A204.1 (cell line): Measurements from ENCODE around the gene KCTD16.

Source experiments
- FAIRE-seq: peaks from 2 replicates; lab custom pipeline; 2012; peaks lifted over from hg19 to GRCh38; lab: Jason Lieb, UNC

KCTD16 gene

DNA sequence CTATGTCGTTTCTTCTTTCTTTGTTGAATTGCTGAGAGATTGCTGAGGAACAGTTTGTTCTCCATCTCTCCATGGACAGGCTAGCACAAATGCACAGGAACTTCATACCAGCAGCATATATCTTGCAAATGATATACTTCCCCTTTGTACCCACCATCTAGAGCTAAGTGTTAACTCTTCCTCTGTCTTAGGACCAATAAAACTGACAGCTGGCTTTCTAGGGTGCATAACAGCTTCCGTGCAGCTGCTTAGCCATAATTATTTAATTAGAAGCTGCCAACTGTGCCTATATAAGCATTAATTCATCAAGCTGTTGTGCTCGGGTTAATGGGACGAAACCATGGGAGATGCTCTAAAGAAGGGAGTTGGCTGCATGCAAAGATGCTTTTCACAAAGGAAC, 38.7 kb downstream of the KCTD16 start:
- FAIRE-seq, result no peak

DNA sequence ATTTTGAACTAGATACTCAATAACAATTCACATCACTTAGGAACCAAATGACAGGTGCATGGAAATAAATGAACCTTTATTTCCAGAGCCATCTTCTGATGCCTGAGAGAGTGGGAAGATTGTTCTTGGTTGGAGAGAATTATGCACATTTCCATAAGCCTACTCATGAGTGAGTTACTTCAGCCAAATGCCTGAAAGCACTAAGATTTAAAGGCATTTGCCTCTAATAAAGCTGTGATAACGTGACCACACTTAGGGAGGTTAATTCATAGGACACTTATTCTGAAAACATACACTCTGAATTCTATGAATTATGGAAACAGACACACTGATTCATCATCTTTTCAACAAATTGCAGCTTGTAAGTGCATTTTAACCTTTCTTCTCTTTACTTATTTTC, 40.0 kb downstream of the KCTD16 start:
- FAIRE-seq, result no peak

DNA sequence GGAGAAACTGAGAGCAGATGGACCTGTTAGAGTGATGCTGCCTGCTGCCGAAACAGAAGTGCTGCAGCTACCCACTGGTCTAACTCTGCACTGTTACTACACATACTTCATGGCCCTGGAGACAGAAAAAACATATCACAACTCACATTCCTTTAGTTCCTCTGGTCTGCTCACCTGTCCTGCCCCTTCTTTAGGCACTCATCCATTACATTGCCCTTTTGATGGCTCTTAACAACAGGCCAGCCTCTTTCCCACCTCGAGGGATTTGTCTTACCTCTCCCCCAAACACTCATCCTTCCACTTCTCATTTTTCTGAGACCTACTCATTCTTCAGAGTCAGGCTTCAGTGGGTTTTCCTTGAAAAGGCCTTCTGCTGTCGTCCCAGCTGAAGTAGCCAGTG, 49.2 kb downstream of the KCTD16 start:
- FAIRE-seq, result no peak

DNA sequence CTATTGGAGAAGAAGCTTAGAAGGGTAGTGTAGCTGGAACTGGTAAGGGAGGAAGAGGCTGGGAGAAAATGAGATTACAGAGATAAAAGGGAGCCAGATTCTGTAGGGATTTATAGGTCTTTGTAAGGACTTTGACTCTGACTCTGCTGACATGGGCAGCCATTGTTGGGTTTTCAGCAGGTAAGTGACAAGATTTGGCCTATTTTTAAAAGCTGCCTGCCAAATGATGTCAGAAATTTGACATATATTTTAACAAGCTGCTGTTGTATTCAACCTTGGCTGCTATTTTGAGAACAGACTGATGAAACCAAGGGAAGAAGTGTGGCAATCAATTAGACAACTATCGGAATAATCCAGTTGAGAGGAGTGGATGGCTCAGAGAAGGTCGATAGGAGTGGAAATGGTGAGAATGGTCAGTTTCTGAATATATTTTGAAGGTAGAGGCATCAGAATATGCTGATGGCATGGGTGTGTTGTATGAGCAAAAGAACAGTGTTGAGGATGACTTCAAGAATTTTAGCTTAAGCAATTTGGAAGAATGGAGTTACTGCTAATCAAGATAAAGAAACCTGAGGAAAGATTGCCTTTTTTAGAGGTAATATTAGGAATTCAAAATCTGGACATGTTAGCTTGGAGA, 56.8 kb downstream of the KCTD16 start:
- FAIRE-seq, result no peak

DNA sequence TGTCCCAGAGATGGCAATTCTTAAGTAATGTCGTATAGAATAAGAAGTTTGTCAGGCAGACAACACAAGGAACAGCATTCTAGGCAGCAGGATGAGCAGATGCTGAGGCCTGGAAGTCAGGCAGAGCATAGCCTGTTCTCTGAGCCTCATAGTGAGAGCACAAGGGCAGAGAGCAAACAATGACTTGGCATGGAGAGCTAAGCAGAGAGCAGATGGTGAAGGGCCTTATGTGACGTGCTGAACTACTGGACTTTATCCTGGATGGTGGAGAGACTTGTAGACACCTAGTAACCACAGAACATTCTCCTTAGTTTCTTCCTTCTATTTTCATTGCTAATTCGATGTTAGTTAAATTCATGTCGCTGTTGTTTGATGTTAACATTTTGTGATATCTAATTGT, 60.1 kb downstream of the KCTD16 start:
- no peak for FAIRE-seq

DNA sequence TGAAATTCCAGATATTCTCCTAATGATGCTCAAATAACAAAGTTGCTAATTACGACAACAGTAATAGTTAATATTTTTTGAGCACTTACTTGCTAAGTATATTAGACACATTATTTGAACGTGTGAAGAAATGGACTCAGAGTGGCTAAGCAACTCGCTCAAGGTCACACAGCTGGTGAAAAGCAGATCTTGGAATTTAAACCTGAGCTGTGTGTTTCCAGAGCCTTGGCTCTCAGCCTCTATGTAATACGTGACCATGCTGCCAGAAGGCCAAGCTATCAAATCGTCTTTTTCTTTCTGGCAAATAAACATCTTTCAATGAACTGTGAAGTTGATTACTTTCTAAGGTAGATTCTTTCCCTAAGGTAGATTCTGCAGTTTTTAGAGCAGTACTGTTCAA, 61.6 kb downstream of the KCTD16 start:
- no peak for FAIRE-seq

DNA sequence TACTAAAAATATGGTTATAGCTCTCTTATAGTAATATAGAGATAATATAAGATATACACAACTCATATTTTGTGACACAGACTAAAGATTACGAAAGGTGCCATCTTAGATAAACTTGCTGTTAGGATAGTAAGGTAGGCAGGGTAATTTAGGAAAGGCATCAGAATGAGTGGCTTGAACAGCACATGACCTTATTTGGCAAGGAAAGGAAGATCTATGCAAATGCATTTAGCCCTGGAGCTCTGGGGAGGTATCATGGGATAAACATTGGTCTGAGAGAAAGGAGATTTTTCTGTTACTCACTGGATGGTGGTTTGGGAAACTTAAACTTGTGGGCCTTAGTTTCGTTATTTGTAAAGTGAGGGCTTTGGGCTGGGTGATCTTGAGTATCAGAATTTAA, 65.8 kb downstream of the KCTD16 start:
- FAIRE-seq, result no peak

DNA sequence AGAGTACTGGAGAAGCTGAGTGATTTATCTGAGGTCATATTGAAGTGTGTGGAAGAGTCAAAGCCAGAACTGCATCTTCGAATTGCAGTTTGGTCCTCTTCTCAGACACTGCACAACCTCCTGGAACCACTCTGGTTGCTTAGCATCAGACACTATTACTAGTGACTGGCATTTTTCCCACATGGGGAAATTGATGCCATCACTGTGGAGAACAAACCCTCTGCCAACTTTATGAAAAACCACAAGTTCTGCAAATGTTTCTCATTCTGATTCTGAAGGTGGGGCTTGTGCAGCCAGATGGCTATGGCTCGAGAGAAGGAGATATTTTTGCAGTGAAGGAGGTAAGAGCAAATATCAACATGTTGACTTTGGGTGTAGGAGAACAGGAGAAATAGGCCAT, 67.2 kb downstream of the KCTD16 start:
- FAIRE-seq, result no peak

DNA sequence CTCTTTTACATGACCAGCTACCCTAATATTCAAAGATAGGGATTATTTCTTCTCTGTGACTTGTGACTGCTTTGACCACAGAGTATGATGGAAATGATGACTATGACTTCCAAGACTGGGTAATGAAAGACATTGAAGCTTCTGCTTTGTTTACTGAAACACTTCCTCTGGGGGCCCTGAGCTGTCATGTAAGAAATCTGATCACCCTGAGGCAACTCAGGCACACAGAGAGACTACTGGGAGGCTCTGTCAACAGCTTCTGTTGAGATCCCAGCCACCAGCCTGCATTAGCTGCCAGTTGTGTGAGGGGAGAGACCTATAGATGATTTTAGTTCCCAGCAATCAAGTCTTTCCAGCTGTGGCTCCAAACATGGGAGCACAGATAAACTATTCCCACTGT, 76.5 kb downstream of the KCTD16 start:
- FAIRE-seq, result no peak

DNA sequence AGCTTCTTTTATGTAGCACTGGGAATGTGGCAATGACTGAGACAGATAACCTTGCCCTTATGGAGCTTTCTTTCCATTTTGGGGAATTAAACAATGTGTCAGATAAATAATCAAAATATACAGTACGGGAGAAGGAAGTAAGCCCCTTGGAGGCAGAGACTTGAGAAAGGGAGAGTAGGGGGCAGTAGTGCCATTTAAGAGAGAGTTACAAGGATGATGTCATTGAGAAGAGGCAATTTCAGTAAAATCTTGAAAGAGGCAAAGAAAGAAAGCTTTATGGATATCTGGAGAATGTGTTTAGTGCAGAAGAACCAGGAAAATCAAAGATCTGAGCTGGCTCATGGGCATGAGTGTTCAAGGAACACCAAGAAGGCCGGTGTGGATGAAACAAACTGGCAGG, 77.3 kb downstream of the KCTD16 start:
- FAIRE-seq, result no peak

DNA sequence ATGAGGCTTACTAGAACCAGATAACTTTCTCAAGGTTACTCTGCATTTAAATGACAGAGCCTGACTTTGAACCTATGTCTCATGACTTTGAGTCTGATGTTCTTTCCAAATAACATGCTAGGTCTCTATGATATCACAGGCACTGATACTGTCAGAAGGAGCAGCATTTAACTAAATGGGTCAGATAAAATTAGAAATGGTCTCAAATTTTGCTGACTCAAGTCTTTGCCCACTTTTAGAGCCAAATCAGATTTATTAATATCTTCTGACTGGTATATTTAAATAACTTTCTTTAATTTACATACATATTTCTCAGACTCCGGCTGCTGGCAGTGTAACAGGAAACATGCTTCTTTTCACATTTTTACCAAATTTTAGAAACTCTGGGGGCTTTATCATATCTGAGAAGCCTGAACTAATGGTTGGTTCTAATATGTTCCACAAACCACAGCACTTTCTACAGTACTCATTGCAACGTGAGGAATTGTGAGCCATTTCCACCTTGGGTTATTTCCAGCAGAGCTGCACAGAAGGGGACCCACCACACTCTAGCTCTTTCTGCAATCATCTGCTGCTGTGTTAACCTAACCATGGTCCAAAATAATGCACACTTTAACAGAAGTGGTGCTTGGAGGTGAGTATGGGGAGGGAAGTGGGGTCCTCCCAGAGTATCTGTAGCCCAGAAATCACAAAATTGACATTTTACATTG, 79.2 kb downstream of the KCTD16 start:
- no peak for FAIRE-seq

DNA sequence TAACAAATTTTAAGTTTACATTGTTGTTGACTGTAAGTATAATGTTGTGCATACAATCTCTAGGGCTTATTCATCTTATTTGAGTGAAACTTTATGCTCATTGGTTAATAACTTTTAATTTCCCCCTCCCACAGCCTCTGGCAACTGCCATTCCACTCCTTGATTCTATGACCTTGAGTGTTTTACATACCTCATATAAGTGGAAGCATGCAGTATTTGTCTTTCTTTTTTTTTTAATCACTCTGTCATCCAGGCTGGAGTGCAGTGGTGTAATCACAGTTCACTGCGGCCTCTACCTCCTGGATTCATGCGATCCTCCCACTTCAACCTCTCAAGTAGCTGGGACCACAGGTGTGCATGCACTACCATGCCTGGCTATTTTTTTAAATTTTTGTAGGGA, 83.9 kb downstream of the KCTD16 start:
- FAIRE-seq, result no peak

DNA sequence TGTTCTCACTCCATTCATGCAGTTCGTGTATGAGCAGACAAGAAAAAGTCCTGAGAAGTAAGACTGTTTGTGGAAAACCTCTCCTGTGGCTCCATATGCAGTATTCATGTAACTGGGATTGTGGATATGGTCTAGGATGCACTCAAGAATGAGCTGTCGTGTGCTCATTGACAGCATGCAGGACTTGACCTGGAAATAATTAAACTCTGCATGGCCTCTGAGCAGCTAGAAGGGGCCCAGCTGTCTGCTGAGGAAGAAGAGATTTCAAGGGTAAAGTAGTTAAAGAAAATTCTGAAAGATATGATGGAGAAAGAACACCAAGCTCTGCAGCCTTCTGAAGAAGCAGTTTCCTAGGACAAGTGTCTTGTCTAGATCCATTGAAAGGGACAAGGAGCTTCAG, 89.4 kb downstream of the KCTD16 start:
- no peak for FAIRE-seq

DNA sequence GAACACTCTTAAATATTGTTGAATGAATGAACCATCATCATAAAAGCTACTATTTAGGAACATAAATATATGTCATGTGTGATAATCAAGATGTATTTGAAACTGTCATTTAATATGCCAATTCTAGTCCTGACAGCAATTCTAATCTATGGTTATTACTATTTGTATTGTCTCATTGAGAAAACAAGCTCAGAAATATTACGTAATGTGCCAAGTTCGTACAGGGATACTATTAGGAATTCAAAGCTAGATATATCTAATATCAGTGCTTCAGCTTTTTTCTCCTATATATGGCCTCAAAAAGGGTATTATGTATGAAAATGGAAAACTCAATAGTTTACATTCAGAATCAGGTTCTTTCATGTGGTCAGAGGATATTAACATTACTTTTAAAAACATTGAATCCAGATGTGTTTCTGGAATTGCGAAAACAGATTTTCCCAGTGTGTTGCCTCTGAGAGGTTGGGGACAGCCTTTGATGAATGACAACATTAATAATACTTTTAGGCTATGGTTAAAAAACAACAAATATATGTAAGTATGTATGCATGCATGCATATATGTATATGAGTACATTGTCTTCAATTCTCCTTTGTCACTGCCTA, 95.1 kb downstream of the KCTD16 start:
- FAIRE-seq, result no peak

DNA sequence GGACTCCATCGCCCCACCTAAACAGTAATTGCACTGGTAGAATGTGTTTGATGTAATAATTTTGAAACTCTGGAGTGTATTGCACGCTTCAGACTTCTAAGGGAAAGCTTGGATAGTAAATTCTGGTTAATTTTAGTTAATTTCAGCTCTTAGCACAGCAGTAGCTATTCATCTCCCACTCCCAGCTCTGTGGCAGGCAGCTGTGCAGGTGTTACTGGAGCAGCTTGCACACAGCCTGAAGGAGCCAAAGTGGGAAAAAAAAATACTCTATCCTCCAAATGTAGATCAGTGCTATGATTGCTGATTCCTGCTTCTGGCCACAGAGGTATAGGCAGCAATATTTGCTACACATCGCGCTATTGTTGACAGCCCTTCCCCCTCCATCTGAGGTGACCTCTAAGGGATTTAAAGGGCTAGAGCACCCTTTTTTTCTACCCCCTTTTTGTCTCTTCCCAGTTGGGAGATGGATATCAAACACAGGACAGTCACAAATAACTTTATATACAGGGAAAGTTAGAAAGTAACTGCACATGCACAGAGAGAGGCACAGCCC, 97.4 kb downstream of the KCTD16 start:
- no peak for FAIRE-seq

DNA sequence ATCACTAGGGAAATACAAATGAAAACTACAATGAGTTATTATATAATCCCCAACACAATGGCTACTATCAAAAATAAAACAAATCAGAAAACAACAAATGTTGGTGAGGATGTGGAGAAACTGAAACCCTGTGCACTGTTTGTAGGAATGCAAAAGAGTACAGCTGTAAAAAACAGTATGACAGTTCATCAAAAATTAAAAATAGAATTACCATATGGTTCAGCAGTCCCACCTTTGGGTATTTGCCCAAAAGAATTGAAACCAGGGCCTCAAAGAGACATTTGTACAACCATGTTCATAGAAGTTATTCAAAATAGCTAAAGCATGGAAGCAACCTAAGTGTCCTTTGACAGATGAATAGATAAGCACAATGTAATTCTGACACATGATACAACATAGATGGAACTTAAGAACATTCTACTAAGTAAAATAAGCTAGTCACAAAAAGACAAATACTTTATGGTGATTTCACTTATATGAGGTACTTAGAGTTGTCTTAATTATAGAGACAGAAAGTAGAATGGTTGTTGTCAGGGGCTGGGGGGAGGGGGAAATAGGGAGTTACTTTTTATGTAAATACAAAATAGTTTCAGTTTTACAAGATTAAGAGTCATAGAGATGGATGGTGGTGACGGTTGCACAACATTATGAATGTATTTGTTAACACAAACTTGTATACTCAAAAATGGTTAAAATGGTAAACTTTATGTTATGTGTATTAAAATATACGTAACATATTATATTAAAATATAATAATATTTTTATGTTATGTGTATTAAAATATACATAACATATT, 102.8 kb downstream of the KCTD16 start:
- FAIRE-seq, result peak; percentile 96

DNA sequence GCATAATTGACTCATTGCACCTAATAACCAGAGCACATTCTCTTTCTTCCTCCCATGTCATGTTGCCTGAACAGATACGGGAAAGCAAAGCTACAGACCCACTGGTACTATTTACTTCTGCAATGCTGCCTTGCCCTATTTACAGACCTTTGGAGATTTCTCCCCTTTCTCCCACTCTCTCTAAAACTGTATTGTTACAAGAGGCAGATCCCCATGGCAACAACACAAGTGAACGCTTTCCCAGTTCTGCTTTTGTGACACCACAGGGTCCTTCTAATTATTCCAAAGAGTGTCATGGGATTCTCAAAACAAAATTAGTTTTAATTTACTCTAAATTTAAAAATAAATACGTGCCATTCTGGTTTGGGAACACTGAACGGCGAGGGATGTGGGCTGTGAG, 104.7 kb downstream of the KCTD16 start:
- no peak for FAIRE-seq

DNA sequence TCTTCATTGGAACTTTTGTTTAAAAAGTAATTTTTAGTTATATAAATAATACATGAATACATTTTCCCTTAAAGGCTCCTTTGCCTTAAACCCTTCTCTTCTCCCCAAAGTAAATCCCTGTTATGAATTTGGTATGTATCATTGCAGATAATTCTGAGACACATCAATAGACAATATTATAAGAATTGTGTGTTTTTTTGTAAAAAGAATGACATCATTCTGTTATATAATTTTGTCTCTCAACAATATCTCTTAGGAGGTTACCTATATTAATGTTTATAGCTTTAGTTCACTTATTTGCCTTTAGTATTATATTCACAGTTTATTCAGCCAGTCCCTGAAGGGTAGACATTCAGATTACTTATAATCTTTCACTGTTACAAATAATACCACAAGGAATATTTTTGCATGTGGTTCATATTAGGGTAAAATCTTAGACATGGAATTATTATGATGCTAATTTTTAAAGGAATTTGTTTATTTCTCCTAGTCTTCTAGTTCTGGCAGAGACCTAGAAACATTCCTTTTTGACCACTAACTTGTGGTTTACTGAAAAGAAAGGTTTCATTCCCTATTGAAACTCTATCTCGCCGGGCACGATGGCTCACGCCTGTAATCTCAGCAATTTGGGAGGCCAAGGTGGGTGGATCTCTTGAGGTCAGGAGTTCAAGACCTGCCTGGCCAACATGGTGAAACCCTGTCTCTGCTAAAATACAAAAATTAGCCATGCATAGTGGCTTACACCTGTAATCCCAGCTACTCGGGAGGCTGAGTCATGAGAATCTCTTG, 105.6 kb downstream of the KCTD16 start:
- peak; percentile 47 for FAIRE-seq

DNA sequence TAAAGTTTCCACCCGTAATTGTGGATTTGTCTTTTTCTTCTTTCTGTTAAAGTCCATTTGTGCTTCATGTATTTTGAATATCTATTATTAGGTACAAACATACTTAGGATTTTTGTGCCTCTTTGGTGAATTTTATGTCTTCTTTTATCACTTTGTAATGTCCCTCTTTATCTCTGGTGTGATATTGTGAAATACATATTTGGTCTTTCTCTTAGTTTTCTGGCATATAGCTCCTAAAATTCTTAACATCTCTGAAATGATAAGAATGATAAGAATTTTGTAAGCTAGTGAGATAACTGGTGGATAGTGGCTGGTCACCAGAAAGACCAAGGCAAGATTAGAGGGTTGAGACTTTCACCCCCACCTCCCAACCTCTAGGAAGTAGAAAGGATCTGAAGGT, 111.1 kb downstream of the KCTD16 start:
- no peak for FAIRE-seq

DNA sequence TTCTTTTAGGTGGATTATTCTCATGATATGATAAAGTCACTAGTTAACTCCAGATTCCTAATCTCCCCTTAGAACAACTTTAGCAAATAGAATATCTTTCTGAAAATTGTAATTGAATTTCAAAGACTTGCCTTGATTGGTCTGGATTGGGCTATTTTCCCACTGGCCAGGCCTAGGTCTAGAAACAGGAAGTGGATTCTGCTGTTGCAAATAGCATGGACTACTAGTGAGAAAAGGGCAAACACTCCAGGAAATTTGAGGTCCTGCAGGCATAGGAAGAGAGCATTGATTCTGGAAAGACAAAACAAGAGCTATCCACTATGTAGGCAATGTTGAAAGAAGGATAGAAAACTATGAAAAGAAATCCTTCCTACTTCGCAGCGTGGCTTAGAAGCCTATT, 113.4 kb downstream of the KCTD16 start:
- FAIRE-seq, result no peak

DNA sequence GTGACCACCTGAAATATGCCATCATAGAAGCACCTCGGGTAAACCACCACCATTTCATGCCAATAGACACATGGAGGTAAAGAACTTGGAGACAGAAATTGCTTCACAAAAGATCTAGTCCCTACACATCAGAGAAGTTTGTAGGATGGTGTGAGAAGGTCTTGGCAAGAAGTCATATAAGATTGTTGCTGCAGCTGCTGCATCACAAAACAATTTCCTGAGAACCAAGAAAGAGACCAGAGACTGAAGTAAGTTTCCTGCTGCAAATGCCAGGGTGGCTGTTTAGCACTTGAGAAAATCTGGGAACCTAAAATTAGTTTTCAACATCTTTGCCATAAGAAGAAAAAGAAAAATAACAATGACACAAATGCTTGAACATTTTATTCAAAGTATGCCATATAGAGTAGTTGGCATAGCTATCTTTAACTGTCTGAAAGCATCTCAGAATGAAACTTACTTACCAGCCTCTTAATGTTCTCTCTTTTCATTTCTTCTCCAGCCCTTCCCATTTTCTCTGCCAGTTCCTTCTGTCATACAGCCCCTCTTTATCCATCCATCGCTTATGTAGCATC, 114.3 kb downstream of the KCTD16 start:
- no peak for FAIRE-seq

DNA sequence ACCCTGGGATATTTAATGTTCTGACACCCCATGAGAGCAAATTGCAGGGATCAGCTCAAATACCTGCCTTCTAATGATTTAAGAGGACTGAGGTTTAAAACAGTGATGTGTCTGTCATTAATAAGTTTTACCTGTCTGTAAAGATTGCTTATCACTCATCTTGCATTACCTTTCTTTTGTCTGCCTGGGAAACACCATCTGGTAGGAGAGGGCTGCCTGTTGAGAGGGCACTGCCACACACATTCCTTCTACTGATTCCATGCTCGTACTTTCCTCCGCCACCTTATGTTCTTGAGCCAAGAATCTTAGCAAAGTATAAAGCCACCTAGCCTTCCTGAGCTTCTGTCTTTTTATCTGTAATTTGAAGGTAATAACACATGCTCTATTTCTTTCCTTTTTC, 118.6 kb downstream of the KCTD16 start:
- FAIRE-seq, result no peak
